ENCODE data around the gene RAB14.

Gene RAB14

GRCh38 chr9:121216271-121216805, 14.7 kb upstream of the RAB14 start:
- Histone ChIP-seq H3K36me3 (ENCODE audit: control insufficient read depth in 2 of 2, insufficient read depth in 1 of 2, low read length in 2 of 2) (no peaks in the 10 kb centered on the region), H3K4me3 (ENCODE audit: low read depth, low read length) (no peak overlapping the region), H3K27ac (ENCODE audit: extremely low read depth, low read depth, low read length) (no peak overlapping the region), H3K9me3 (ENCODE audit: control insufficient read depth, insufficient read depth, low read depth, low read length) (no peaks in the 10 kb centered on the region), H3K4me1 (ENCODE audit: control insufficient read depth, insufficient read depth, low read length) (no peaks in the 10 kb centered on the region)
- ChIA-PET POLR2A (interaction anchor here (0.6 kb wide), 1 partner anchor 1211 kb away, joined by 4 read pairs; no protein-coding TSS in a partner anchor), CTCF (interaction anchor here (0.6 to 6.0 kb wide), 9 partner anchors 9 to 185 kb away, joined by 3 to 106 read pairs (median 3); no protein-coding TSS in a partner anchor)
- no peak for TF ChIP-seq ZNF843 (tag by site-specific recombination; IDR thresholded peaks at IDR 0.05)
- no peak for TF ChIP-seq GLI4 (tag by site-specific recombination; IDR thresholded peaks at IDR 0.05)
- TF ChIP-seq, protein P1, sequence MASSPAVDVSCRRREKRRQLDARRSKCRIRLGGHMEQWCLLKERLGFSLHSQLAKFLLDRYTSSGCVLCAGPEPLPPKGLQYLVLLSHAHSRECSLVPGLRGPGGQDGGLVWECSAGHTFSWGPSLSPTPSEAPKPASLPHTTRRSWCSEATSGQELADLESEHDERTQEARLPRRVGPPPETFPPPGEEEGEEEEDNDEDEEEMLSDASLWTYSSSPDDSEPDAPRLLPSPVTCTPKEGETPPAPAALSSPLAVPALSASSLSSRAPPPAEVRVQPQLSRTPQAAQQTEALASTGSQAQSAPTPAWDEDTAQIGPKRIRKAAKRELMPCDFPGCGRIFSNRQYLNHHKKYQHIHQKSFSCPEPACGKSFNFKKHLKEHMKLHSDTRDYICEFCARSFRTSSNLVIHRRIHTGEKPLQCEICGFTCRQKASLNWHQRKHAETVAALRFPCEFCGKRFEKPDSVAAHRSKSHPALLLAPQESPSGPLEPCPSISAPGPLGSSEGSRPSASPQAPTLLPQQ (tag by site-specific recombination; IDR thresholded peaks at IDR 0.05): no peak

DNA sequence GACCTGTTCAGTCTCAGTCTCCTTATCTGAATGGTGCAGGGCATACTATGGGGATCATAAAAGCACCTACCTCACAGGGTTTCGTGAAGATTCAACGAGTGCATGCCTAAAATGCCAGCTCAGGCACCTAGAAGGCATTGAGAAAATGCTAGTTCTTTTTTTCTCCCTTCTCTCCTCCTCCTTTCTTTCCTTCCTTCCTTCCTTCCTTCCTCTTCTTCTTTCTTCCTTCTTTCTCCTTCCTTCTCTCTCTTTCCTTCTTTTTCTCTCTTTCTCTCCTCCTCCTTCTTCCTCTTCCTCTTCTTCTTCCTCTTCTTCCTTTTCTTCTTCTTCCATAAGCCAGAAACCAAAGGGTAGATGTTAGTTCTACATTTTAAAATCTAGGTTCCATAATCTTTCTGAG, 12.3 kb upstream of the RAB14 start:
- no peak for TF ChIP-seq SP3 (tag by site-specific recombination; IDR thresholded peaks at IDR 0.05)
- no peak for TF ChIP-seq ZBTB48 (tag by site-specific recombination; IDR thresholded peaks at IDR 0.05)
- TF ChIP-seq ZNF311 (tag by site-specific recombination; IDR thresholded peaks at IDR 0.05; ENCODE audit: borderline replicate concordance): no peak
- peak; percentile 78 for TF ChIP-seq ZNF366 (tag by site-specific recombination; conservative IDR thresholded peaks at IDR 0.05)
- TF ChIP-seq ZBTB44 (tag by site-specific recombination; IDR thresholded peaks at IDR 0.05): no peak
- H3K36me3 ChIP-seq (ENCODE audit: control insufficient read depth in 2 of 2, insufficient read depth in 1 of 2, low read length in 2 of 2): no peaks in the 10 kb centered on the region
- CTCF ChIA-PET: interaction anchor here (0.6 to 6.0 kb wide), 47 partner anchors 9 to 458 kb away, joined by 3 to 107 read pairs (median 6); partner anchors contain the start of genes GSN and RAB14
- no peaks in the 10 kb centered on the region for H3K4me1 ChIP-seq (ENCODE audit: control insufficient read depth, insufficient read depth, low read length)
- no peak overlapping the region for H3K4me3 ChIP-seq (ENCODE audit: low read depth, low read length)
- POLR2A ChIA-PET: interaction anchor here (0.7 kb wide), 1 partner anchor 68 kb away, joined by 3 read pairs; no protein-coding TSS in a partner anchor
- H3K9me3 ChIP-seq (ENCODE audit: control insufficient read depth, insufficient read depth, low read depth, low read length): no peaks in the 10 kb centered on the region
- no peak overlapping the region for H3K27ac ChIP-seq (ENCODE audit: extremely low read depth, low read depth, low read length)

DNA sequence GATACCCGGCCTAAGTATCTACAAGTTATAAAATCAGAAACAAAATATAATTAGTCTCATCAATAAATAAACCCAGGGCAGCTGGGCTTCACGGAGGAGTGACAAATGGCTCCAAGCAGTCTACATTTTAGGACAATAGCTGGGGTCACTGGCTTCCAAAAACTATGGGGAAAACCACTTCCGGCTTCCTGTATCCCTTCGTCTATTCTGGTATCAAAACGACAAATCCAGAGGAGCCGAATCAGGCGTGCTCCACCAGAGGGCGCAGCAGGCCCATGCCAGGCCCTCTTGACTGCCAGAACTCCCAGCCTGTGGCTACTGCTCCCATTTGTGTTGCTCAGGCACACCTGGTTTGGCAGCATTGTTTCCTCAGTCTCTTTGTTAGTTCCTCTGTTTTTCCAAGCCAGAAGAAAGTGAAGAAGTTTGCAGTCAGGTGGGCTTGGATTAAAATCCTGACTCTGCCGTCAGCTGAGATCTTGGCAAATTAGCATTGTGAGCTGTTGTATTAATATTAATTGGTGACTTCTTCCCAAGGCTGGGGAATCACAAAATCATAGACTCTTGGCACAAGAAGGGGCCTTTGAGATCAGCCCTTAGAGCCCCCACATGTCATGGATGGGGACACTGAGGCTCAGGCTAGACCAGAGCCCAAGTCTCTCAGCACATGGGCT, 11.6 kb upstream of the RAB14 start:
- ChIA-PET CTCF (interaction anchor here (0.6 to 6.0 kb wide), 60 partner anchors 9 to 457 kb away, joined by 3 to 107 read pairs (median 4); partner anchors contain the start of genes GSN and RAB14), POLR2A (no interaction called here)
- H3K9me3 ChIP-seq (ENCODE audit: control insufficient read depth, insufficient read depth, low read depth, low read length): no peaks in the 10 kb centered on the region
- no peaks in the 10 kb centered on the region for H3K36me3 ChIP-seq (ENCODE audit: control insufficient read depth in 2 of 2, insufficient read depth in 1 of 2, low read length in 2 of 2)
- H3K27ac ChIP-seq (ENCODE audit: extremely low read depth, low read depth, low read length): no peak overlapping the region
- no peaks in the 10 kb centered on the region for H3K4me1 ChIP-seq (ENCODE audit: control insufficient read depth, insufficient read depth, low read length)
- H3K4me3 ChIP-seq (ENCODE audit: low read depth, low read length): no peak overlapping the region
- TF ChIP-seq ZEB2 (tag by site-specific recombination; IDR thresholded peaks at IDR 0.05): no peak
- no peak for TF ChIP-seq ZNF416 (tag by site-specific recombination; IDR thresholded peaks at IDR 0.05)
- TF ChIP-seq ZNF530 (tag by site-specific recombination; IDR thresholded peaks at IDR 0.05; ENCODE audit: low read depth): no peak
- TF ChIP-seq ZNF747 (tag by site-specific recombination; IDR thresholded peaks at IDR 0.05): no peak
- no peak for TF ChIP-seq ZNF785 (tag by site-specific recombination; IDR thresholded peaks at IDR 0.05)
- TF ChIP-seq, protein P2, sequence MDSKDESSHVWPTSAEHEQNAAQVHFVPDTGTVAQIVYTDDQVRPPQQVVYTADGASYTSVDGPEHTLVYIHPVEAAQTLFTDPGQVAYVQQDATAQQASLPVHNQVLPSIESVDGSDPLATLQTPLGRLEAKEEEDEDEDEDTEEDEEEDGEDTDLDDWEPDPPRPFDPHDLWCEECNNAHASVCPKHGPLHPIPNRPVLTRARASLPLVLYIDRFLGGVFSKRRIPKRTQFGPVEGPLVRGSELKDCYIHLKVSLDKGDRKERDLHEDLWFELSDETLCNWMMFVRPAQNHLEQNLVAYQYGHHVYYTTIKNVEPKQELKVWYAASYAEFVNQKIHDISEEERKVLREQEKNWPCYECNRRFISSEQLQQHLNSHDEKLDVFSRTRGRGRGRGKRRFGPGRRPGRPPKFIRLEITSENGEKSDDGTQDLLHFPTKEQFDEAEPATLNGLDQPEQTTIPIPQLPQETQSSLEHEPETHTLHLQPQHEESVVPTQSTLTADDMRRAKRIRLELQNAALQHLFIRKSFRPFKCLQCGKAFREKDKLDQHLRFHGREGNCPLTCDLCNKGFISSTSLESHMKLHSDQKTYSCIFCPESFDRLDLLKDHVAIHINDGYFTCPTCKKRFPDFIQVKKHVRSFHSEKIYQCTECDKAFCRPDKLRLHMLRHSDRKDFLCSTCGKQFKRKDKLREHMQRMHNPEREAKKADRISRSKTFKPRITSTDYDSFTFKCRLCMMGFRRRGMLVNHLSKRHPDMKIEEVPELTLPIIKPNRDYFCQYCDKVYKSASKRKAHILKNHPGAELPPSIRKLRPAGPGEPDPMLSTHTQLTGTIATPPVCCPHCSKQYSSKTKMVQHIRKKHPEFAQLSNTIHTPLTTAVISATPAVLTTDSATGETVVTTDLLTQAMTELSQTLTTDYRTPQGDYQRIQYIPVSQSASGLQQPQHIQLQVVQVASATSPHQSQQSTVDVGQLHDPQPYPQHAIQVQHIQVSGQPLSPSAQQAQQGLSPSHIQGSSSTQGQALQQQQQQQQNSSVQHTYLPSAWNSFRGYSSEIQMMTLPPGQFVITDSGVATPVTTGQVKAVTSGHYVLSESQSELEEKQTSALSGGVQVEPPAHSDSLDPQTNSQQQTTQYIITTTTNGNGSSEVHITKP (tag by site-specific recombination; IDR thresholded peaks at IDR 0.05): no peak
- no peak for TF ChIP-seq ZNF391 (tag by site-specific recombination; IDR thresholded peaks at IDR 0.05; ENCODE audit: borderline replicate concordance, low read depth)
- TF ChIP-seq ZNF155 (tag by site-specific recombination; IDR thresholded peaks at IDR 0.05): no peak
- TF ChIP-seq ZNF843 (tag by site-specific recombination; IDR thresholded peaks at IDR 0.05): no peak
- no peak for TF ChIP-seq WT1 (tag by site-specific recombination; IDR thresholded peaks at IDR 0.05)
- no peak for TF ChIP-seq ZNF830 (tag by site-specific recombination; IDR thresholded peaks at IDR 0.05; ENCODE audit: low read depth)
- no peak for TF ChIP-seq ZNF791 (tag by site-specific recombination; IDR thresholded peaks at IDR 0.05)
- no peak for TF ChIP-seq ZNF510 (tag by site-specific recombination; IDR thresholded peaks at IDR 0.05; ENCODE audit: insufficient replicate concordance)
- TF ChIP-seq OVOL3 (tag by site-specific recombination; IDR thresholded peaks at IDR 0.05): no peak

Measured in HEK293 (cell line).